Nephron (organoid): Measurements from ENCODE around the gene CACNG6.
A peak's percentile ranks its signal among the peaks of the same experiment; 100 is the strongest.

Experiments
- H3K27ac Mint-ChIP-seq, 3 experiments: 2 replicates each; pipeline ENCODE4 v1.8.0; 2020; ENCODE audit warnings: mixed read lengths in 3 of 3, mild to moderate bottlenecking in 2 of 3, moderate library complexity in 1 of 3
- H3K27me3 Mint-ChIP-seq: 2 replicates; pipeline ENCODE4 v1.8.0; 2021; ENCODE audit warnings: low read depth, mild to moderate bottlenecking, moderate library complexity, mixed read lengths
- H3K36me3 Mint-ChIP-seq: 2 replicates; pipeline ENCODE4 v1.8.0; 2020; ENCODE audit warnings: low read depth, mixed read lengths
- H3K4me1 Mint-ChIP-seq: 2 replicates; pipeline ENCODE4 v1.8.0; 2020; ENCODE audit warnings: mixed read lengths
- H3K4me3 Mint-ChIP-seq, 3 experiments: 2 replicates each; pipeline ENCODE4 v1.8.0; 2020; ENCODE audit warnings: mild to moderate bottlenecking in 3 of 3, mixed read lengths in 3 of 3, moderate library complexity in 2 of 3
- H3K9me3 Mint-ChIP-seq: 2 replicates; pipeline ENCODE4 v1.8.0; 2020; ENCODE audit warnings: mixed read lengths
- TF ChIP-seq, protein P1 (sequence below), 3 experiments: fragments of 200-600 bp; sonication (generic); IDR thresholded peaks; one replicate each; pipeline ENCODE4 v1.5.0; 2021; ENCODE audit warnings: antibody characterized with exemption in 3 of 3; ENCODE audit not compliant: unreplicated experiment in 3 of 3

The CACNG6 gene, protein sequence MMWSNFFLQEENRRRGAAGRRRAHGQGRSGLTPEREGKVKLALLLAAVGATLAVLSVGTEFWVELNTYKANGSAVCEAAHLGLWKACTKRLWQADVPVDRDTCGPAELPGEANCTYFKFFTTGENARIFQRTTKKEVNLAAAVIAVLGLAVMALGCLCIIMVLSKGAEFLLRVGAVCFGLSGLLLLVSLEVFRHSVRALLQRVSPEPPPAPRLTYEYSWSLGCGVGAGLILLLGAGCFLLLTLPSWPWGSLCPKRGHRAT

DNA sequence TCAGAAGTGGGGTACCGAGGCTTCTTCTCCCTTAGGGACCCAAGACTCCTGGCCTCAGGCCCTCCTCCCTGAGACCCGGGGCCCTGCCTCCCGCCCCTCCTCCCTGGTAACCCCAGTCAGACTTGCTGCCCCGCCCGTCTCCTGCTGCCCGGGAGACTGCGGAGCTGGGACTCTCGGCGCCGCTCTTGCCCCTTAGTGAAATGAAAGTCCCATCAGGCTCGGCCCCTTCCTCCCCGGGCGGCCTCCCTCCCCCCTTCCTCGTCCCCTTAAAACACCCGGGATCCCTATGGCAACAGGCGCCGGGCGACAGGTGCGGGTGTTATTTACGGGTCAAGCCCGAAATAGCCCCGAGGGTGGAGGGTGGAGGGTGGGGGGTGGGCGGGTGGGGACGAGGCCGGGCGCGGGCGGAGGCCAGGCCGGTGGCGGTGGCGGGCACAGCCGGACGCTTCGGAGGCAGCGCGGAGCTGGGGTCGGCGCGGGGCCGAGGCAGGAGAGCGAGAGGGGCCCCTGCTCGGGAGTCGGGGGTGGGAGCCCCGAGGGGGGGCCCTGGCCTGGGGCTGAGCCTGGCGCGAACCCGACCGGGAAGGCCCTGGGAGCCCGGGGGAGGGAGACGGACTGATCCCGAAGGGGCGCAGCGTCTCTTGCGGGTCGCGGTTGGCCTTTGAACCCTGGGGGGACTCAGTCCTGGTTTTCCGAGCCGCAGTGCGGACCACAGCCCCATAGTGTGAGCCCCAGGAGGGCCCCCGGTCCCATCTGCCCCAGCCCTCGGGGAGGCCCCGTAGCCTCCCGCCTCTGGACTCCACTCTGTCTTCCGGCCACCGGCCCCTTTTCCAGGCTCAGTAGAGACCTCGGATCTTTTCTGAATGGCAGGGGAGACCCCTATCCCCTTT is at the start of gene CACNG6:
Gene CACNG6, plus strand, starts transcription at position 414 of the 890 bp plus-strand sequence. CDS start 1,241 bp downstream, outside the sequence.
- Mint-ChIP-seq H3K36me3 (no peaks in the 10 kb centered on the region), H3K27ac (peak within 1 kb of the TSS in 2 of 3 experiments; percentile 23 to 46), H3K9me3 (no peaks in the 10 kb centered on the region), H3K4me1 (peaks cover 14% of the 10 kb centered on the region), H3K27me3 (peaks cover 42% of the 10 kb centered on the region), H3K4me3 (peak within 1 kb of the TSS; percentile 74 to 83 (median 81))
- TF ChIP-seq, protein P1, sequence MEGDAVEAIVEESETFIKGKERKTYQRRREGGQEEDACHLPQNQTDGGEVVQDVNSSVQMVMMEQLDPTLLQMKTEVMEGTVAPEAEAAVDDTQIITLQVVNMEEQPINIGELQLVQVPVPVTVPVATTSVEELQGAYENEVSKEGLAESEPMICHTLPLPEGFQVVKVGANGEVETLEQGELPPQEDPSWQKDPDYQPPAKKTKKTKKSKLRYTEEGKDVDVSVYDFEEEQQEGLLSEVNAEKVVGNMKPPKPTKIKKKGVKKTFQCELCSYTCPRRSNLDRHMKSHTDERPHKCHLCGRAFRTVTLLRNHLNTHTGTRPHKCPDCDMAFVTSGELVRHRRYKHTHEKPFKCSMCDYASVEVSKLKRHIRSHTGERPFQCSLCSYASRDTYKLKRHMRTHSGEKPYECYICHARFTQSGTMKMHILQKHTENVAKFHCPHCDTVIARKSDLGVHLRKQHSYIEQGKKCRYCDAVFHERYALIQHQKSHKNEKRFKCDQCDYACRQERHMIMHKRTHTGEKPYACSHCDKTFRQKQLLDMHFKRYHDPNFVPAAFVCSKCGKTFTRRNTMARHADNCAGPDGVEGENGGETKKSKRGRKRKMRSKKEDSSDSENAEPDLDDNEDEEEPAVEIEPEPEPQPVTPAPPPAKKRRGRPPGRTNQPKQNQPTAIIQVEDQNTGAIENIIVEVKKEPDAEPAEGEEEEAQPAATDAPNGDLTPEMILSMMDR (IDR thresholded peaks at IDR 0.05; ENCODE audit: unreplicated experiment in 3 of 3) = no peak

DNA sequence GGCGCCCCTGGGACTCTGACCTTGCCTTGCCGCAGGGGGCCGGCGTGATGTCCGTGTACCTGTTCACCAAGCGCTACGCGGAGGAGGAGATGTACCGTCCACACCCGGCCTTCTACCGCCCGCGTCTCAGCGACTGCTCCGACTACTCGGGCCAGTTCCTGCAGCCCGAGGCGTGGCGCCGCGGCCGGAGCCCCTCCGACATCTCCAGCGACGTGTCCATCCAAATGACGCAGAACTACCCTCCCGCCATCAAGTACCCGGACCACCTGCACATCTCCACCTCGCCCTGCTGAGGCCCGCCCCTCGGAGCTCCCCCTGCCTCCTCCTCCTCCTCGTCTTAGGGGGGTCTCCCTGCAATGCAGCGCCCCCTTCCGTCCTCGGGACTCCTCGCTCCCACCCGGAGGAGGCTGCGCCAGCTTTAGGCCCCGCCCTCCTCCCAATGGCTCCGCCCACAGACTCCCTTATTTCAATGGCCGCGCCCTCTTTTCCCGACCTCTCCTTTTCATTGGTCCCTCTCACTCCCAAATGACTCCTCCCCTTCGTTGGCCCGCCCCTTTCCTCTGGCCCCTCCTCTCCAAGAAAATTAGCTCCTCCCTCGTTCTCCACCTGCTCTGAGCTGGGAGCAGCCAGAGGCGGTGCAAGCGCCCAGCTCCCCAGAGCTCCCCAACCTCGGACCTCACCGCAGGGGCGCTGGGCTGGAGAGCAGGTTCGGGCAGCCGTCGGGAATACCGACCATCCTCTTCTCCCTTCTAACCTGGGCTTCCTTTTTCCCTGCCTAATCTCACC is 49.2 kb upstream of the CACNG6 start:
- Mint-ChIP-seq H3K36me3 (no peaks in the 10 kb centered on the region), H3K4me1 (no peaks in the 10 kb centered on the region), H3K27me3 (peaks cover 83% of the 10 kb centered on the region), H3K27ac (no peak overlapping the region), H3K4me3 (no peak overlapping the region), H3K9me3 (peaks cover 4% of the 10 kb centered on the region)
- TF ChIP-seq, protein P1 (IDR thresholded peaks at IDR 0.05; ENCODE audit: unreplicated experiment in 3 of 3) = no peak

DNA sequence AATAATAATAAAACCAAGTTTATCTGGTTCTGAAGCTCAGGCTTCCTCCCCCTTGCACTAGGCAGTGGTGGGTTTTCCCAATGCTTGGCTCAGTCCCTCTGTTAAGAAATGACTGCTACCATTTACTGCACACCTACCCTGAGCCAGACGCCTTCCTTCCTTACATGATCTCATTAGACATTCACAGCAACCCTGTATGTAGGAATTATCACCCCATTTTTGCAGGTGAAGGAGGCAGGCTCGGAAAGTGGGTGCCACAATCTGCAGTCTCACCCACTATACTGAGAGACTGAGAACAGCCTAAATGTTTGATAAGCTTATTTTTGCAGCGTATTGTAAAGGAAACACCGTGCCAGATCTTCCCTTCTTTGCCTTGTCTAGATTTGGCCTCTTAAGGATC is 47.0 kb upstream of the CACNG6 start:
- Mint-ChIP-seq H3K4me3 (no peak overlapping the region), H3K27ac (no peak overlapping the region), H3K9me3 (peaks cover 4% of the 10 kb centered on the region), H3K27me3 (peaks cover 74% of the 10 kb centered on the region), H3K36me3 (no peaks in the 10 kb centered on the region), H3K4me1 (no peaks in the 10 kb centered on the region)
- TF ChIP-seq, protein P1 (IDR thresholded peaks at IDR 0.05; ENCODE audit: unreplicated experiment in 3 of 3) = no peak

DNA sequence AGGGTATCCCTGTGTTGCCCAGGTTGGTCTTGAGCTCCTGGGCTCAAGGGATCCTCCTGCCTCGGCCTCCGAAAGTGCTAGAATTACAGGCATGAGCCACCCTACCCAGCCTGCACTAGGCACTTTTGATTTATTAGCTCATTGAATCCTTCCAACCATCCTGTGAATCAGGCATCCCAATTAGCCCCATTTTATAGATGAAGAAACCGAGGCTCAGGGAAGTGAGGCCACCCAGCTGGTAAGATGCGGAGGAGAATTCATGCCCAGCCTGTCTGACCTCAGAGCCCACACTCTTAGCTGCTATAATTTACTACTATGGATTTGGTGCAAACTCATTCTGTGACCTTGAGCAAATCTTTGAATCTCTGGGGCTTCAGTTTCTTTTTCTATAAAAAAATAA is 46.5 kb upstream of the CACNG6 start:
- peaks cover 74% of the 10 kb centered on the region for H3K27me3 Mint-ChIP-seq
- TF ChIP-seq, protein P1 (IDR thresholded peaks at IDR 0.05; ENCODE audit: unreplicated experiment in 3 of 3) = no peak
- H3K4me3 Mint-ChIP-seq = no peak overlapping the region
- H3K36me3 Mint-ChIP-seq = no peaks in the 10 kb centered on the region
- H3K4me1 Mint-ChIP-seq = no peaks in the 10 kb centered on the region
- peaks cover 4% of the 10 kb centered on the region for H3K9me3 Mint-ChIP-seq
- no peak overlapping the region for H3K27ac Mint-ChIP-seq

DNA sequence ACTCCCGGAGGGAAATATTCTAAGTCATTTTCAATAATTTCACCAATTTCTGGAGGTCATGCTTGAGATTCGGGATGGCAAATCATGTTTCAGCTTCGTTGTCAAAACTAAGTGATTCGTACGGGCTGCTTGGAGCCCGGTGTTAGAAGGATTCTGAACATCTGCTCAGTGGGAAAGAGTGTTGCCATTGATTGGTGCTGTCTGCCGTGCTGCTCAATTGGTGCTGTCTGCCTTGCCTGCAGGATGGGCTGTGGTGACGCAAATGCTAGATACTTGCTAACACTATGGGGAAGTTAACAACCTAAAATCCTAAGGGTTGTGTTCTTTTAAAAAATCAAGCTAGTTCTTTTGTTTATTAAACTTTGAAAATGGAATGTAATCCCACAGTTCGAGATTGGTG is 46.0 kb upstream of the CACNG6 start:
- TF ChIP-seq, protein P1 (IDR thresholded peaks at IDR 0.05; ENCODE audit: unreplicated experiment in 3 of 3) = no peak
- H3K27ac Mint-ChIP-seq = no peak overlapping the region
- H3K9me3 Mint-ChIP-seq = no peaks in the 10 kb centered on the region
- no peaks in the 10 kb centered on the region for H3K4me1 Mint-ChIP-seq
- no peaks in the 10 kb centered on the region for H3K36me3 Mint-ChIP-seq
- no peak overlapping the region for H3K4me3 Mint-ChIP-seq
- H3K27me3 Mint-ChIP-seq = peaks cover 73% of the 10 kb centered on the region
